Measurements from ENCODE around the gene ZMAT3. TPM values are rescaled to one million over a fixed set of nuclear protein-coding genes. Genes with fewer than 3 reads are reported as not detected.
A peak's percentile ranks its signal among the peaks of the same experiment; 100 is the strongest.

Gene ZMAT3
- total and polyA plus RNA-seq, 4 donors: 1.9 to 5.4 (median 2.8) TPM

- Histone ChIP-seq H3K27me3 (ENCODE audit: control insufficient read depth in 4 of 4, insufficient read depth in 4 of 4, low read length in 3 of 4) (no peaks in the 10 kb centered on the region), H3K4me1 (ENCODE audit: control insufficient read depth in 4 of 4, insufficient read depth in 4 of 4, low read length in 3 of 4) (no peaks in the 10 kb centered on the region), H3K4me3 (ENCODE audit: low read depth in 1 of 3, low read length in 3 of 3) (peak overlapping the region in 1 of 3 donors; percentile 29), H3K36me3 (ENCODE audit: control insufficient read depth in 4 of 4, insufficient read depth in 3 of 4, low read depth in 1 of 4, low read length in 3 of 4) (peaks cover 0 to 5% (median 0%) of the 10 kb centered on the region in 4 donors), H3K9me3 (ENCODE audit: control insufficient read depth in 4 of 4, low read length in 3 of 4) (peaks cover 13 to 35% (median 26%) of the 10 kb centered on the region in 4 donors), H3K27ac (ENCODE audit: low read depth in 1 of 2, low read length in 2 of 2) (no peak overlapping the region), H3K9ac (ENCODE audit: low read depth in 1 of 2, low read length in 2 of 2) (no peak overlapping the region)
- 42% methylated on average over 1 of the region's 1 CpG for WGBS
- DNase-seq (ENCODE audit: low spot score): no peak
- TF ChIP-seq, protein P1, sequence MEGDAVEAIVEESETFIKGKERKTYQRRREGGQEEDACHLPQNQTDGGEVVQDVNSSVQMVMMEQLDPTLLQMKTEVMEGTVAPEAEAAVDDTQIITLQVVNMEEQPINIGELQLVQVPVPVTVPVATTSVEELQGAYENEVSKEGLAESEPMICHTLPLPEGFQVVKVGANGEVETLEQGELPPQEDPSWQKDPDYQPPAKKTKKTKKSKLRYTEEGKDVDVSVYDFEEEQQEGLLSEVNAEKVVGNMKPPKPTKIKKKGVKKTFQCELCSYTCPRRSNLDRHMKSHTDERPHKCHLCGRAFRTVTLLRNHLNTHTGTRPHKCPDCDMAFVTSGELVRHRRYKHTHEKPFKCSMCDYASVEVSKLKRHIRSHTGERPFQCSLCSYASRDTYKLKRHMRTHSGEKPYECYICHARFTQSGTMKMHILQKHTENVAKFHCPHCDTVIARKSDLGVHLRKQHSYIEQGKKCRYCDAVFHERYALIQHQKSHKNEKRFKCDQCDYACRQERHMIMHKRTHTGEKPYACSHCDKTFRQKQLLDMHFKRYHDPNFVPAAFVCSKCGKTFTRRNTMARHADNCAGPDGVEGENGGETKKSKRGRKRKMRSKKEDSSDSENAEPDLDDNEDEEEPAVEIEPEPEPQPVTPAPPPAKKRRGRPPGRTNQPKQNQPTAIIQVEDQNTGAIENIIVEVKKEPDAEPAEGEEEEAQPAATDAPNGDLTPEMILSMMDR (IDR thresholded peaks at IDR 0.05; ENCODE audit: low read depth, low read length, missing input control): no peak
- TF ChIP-seq, protein P2, sequence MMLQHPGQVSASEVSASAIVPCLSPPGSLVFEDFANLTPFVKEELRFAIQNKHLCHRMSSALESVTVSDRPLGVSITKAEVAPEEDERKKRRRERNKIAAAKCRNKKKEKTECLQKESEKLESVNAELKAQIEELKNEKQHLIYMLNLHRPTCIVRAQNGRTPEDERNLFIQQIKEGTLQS (IDR thresholded peaks at IDR 0.05): no peak
- no peak for TF ChIP-seq HNF4A (conservative IDR thresholded peaks at IDR 0.05)
- no peak for TF ChIP-seq GABPA (IDR thresholded peaks at IDR 0.05 in 1 of 2, conservative IDR thresholded peaks at IDR 0.05 in 1 of 2)
- TF ChIP-seq YY1 (IDR thresholded peaks at IDR 0.05): no peak
- TF ChIP-seq JUND (IDR thresholded peaks at IDR 0.05): no peak
- TF ChIP-seq SP1 (IDR thresholded peaks at IDR 0.05): no peak
- no peak for TF ChIP-seq TAF1 (conservative IDR thresholded peaks at IDR 0.05)
- no peak for TF ChIP-seq RAD21 (IDR thresholded peaks at IDR 0.05)
- no peak for TF ChIP-seq RXRA (IDR thresholded peaks at IDR 0.05)
- TF ChIP-seq REST (IDR thresholded peaks at IDR 0.05): no peak
- TF ChIP-seq, protein P3, sequence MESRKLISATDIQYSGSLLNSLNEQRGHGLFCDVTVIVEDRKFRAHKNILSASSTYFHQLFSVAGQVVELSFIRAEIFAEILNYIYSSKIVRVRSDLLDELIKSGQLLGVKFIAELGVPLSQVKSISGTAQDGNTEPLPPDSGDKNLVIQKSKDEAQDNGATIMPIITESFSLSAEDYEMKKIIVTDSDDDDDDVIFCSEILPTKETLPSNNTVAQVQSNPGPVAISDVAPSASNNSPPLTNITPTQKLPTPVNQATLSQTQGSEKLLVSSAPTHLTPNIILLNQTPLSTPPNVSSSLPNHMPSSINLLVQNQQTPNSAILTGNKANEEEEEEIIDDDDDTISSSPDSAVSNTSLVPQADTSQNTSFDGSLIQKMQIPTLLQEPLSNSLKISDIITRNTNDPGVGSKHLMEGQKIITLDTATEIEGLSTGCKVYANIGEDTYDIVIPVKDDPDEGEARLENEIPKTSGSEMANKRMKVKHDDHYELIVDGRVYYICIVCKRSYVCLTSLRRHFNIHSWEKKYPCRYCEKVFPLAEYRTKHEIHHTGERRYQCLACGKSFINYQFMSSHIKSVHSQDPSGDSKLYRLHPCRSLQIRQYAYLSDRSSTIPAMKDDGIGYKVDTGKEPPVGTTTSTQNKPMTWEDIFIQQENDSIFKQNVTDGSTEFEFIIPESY (IDR thresholded peaks at IDR 0.05): no peak
- no peak for TF ChIP-seq EGR1 (IDR thresholded peaks at IDR 0.05; ENCODE audit: low read depth in 2 of 2)
- no peak for TF ChIP-seq FOXA2 (IDR thresholded peaks at IDR 0.05)
- no peak for TF ChIP-seq MAX (IDR thresholded peaks at IDR 0.05)
- no peak for TF ChIP-seq NR2F2 (IDR thresholded peaks at IDR 0.05)
- TF ChIP-seq FOXA1 (IDR thresholded peaks at IDR 0.05): no peak
- no peak for TF ChIP-seq HNF4G (IDR thresholded peaks at IDR 0.05)
Measured at GRCh38 chr3:178989821-178990220, 81.8 kb downstream of the ZMAT3 start.

Data from liver (tissue), 9 donors.